ENCODE results near the gene PACSIN2. TPM values are rescaled to one million over a fixed set of nuclear protein-coding genes. Genes with fewer than 3 reads are reported as not detected.

The PACSIN2 gene
- total and polyA plus RNA-seq, 10 of the 15 experiments (the other 5 are each of a cell fraction or from before 2014, with no cell fraction given): 0.93 to 78.7 (median 46.8) TPM

DNA sequence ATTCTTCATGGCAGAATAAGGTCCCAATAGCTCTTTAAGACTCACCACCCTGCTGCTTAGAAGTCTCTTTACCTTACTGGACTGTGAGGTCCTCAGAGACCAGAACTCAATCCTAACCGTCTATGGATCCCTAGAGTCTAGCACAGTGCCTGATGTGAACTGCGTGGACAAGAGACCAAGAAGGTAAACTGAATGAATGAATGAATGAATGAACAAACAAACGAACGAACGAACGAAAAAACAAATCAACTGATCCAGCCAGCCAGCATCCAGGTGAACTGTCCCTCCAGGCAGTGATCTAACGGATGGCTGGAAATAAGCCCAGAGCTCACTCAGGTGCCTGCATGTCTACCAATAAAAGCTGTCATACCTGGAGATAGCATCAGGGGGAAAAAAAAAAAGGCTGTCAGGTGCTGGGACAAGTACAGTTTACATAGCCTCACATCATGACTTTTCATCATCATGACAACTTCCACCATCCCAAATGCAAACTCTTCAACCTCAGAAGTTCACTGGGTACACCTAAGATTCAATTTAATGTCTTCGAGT is 59.8 kb downstream of the PACSIN2 start:
- over 99% methylated on average over 8 of the region's 8 CpGs for WGBS (ENCODE audit: insufficient coverage, insufficient replicate concordance, low lambda C conversion rate, missing lambda C conversion rate)
- no peaks in the 10 kb centered on the region for H3K27me3 ChIP-seq (replicated peaks in 1 of 2; ENCODE audit: control insufficient read depth in 2 of 2, insufficient read depth in 2 of 2, low read length in 1 of 2)
- in situ Hi-C loops (cut with MboI): no loop called here
- no peak for DNase-seq (ENCODE audit: low read depth, low spot score)
- ATAC-seq: no peak
- RAD21 ChIA-PET (ENCODE audit: unreplicated experiment): interaction anchor here (0.6 kb wide), 1 partner anchor 68 kb away, joined by 3 read pairs; no protein-coding TSS in a partner anchor
- CTCF ChIA-PET: interaction anchor here (1.0 kb wide), 1 partner anchor 11 kb away, joined by 5 read pairs; no protein-coding TSS in a partner anchor
- H3K36me3 ChIP-seq (ENCODE audit: control insufficient read depth in 2 of 2, insufficient read depth in 2 of 2, low read length in 1 of 2): peaks cover 0 to 10% of the 10 kb centered on the region in 2 experiments; a peak in 3 of 4 replicates
- no peak overlapping the region for H3K4me3 ChIP-seq
- BruUV-seq (replicated peaks): no TSS peak
- no peak overlapping the region for H3K9ac ChIP-seq (ENCODE audit: control insufficient read depth, insufficient read depth, low read length)
- H3K9me3 ChIP-seq (replicated peaks; ENCODE audit: control insufficient read depth, insufficient read depth, low read length): no peaks in the 10 kb centered on the region; the same call in 2 of the 3 replicates
- peaks cover 77% of the 10 kb centered on the region for H3K79me2 ChIP-seq (ENCODE audit: control insufficient read depth, insufficient read depth, low read length)
- no peak overlapping the region for H3K27ac ChIP-seq (ENCODE audit: control insufficient read depth, insufficient read depth)
- FAIRE-seq: no peak
- no peak overlapping the region for H3K4me2 ChIP-seq (ENCODE audit: control insufficient read depth, insufficient read depth)
- H2AFZ ChIP-seq (ENCODE audit: control insufficient read depth, low read depth, low read length): no peak overlapping the region
- POLR2A ChIA-PET: no interaction called here
- intact Hi-C loops (cut with micrococcal nuclease; ENCODE audit: unreplicated experiment): no loop called here
- peaks cover 6% of the 10 kb centered on the region for H3K4me1 ChIP-seq (ENCODE audit: control insufficient read depth, insufficient read depth, low read length)
- SMC1A ChIA-PET (ENCODE audit: uncharacterized antibody, unreplicated experiment): interaction anchor here (1.1 to 1.4 kb wide), 3 partner anchors 11 to 20 kb away, joined by 3 read pairs; no protein-coding TSS in a partner anchor
- no peaks in the 10 kb centered on the region; the same call in 1 of the 2 replicates for H4K20me1 ChIP-seq (ENCODE audit: control insufficient read depth, insufficient read depth)
- TF ChIP-seq FOXK2 (IDR thresholded peaks at IDR 0.05) (no peak), LARP7 (IDR thresholded peaks at IDR 0.05) (no peak), USF1 (IDR thresholded peaks at IDR 0.05; ENCODE audit: borderline replicate concordance, extremely low read length, insufficient read depth, low read depth, low read length) (no peak), ZZZ3 (IDR thresholded peaks at IDR 0.05; ENCODE audit: control insufficient read depth, insufficient read length, low read depth) (no peak), CBFB (IDR thresholded peaks at IDR 0.05; ENCODE audit: low read depth) (no peak), RCOR1 (conservative IDR thresholded peaks at IDR 0.05; ENCODE audit: low read depth, low read length) (no peak), SREBF2 (IDR thresholded peaks at IDR 0.05; ENCODE audit: low read length) (no peak), NR2F1 (conservative IDR thresholded peaks at IDR 0.05) (no peak), MTA3 (IDR thresholded peaks at IDR 0.05; ENCODE audit: borderline replicate concordance, low read length) (no peak), CHD1 (IDR thresholded peaks at IDR 0.05; ENCODE audit: low read depth, low read length) (no peak)
- TF ChIP-seq, protein P1, sequence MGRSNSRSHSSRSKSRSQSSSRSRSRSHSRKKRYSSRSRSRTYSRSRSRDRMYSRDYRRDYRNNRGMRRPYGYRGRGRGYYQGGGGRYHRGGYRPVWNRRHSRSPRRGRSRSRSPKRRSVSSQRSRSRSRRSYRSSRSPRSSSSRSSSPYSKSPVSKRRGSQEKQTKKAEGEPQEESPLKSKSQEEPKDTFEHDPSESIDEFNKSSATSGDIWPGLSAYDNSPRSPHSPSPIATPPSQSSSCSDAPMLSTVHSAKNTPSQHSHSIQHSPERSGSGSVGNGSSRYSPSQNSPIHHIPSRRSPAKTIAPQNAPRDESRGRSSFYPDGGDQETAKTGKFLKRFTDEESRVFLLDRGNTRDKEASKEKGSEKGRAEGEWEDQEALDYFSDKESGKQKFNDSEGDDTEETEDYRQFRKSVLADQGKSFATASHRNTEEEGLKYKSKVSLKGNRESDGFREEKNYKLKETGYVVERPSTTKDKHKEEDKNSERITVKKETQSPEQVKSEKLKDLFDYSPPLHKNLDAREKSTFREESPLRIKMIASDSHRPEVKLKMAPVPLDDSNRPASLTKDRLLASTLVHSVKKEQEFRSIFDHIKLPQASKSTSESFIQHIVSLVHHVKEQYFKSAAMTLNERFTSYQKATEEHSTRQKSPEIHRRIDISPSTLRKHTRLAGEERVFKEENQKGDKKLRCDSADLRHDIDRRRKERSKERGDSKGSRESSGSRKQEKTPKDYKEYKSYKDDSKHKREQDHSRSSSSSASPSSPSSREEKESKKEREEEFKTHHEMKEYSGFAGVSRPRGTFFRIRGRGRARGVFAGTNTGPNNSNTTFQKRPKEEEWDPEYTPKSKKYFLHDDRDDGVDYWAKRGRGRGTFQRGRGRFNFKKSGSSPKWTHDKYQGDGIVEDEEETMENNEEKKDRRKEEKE (IDR thresholded peaks at IDR 0.05): no peak
- TF ChIP-seq, protein P2, sequence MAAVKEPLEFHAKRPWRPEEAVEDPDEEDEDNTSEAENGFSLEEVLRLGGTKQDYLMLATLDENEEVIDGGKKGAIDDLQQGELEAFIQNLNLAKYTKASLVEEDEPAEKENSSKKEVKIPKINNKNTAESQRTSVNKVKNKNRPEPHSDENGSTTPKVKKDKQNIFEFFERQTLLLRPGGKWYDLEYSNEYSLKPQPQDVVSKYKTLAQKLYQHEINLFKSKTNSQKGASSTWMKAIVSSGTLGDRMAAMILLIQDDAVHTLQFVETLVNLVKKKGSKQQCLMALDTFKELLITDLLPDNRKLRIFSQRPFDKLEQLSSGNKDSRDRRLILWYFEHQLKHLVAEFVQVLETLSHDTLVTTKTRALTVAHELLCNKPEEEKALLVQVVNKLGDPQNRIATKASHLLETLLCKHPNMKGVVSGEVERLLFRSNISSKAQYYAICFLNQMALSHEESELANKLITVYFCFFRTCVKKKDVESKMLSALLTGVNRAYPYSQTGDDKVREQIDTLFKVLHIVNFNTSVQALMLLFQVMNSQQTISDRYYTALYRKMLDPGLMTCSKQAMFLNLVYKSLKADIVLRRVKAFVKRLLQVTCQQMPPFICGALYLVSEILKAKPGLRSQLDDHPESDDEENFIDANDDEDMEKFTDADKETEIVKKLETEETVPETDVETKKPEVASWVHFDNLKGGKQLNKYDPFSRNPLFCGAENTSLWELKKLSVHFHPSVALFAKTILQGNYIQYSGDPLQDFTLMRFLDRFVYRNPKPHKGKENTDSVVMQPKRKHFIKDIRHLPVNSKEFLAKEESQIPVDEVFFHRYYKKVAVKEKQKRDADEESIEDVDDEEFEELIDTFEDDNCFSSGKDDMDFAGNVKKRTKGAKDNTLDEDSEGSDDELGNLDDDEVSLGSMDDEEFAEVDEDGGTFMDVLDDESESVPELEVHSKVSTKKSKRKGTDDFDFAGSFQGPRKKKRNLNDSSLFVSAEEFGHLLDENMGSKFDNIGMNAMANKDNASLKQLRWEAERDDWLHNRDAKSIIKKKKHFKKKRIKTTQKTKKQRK (IDR thresholded peaks at IDR 0.05; ENCODE audit: low read depth, low read length): no peak
- TF ChIP-seq, protein P3, sequence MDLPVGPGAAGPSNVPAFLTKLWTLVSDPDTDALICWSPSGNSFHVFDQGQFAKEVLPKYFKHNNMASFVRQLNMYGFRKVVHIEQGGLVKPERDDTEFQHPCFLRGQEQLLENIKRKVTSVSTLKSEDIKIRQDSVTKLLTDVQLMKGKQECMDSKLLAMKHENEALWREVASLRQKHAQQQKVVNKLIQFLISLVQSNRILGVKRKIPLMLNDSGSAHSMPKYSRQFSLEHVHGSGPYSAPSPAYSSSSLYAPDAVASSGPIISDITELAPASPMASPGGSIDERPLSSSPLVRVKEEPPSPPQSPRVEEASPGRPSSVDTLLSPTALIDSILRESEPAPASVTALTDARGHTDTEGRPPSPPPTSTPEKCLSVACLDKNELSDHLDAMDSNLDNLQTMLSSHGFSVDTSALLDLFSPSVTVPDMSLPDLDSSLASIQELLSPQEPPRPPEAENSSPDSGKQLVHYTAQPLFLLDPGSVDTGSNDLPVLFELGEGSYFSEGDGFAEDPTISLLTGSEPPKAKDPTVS (IDR thresholded peaks at IDR 0.05; ENCODE audit: low read depth, low read length): no peak

All from GM12878 (cell line).